Thyroid gland (tissue), 4 donors: ENCODE measurements around the gene PPP4R2. TPM values are rescaled to one million over a fixed set of nuclear protein-coding genes. Genes with fewer than 3 reads are reported as not detected.

ENCODE experiments used
- DNase-seq, 2 donors: peaks; one replicate each; pipeline ENCODE4 v3.0.0-alpha.2; 2019
- H3K27ac ChIP-seq, 3 donors: fragments of 200-600 bp; sonication (generic); 1 replicate in 2 of 3; 2 replicates in 1 of 3; pipeline ENCODE4 v1.5.1; 2016 to 2019; ENCODE audit warnings: mild to moderate bottlenecking in 1 of 3, moderate library complexity in 1 of 3
- H3K27me3 ChIP-seq: fragments of 200-600 bp; sonication (generic); one replicate; pipeline ENCODE4 v1.5.1; 2019
- H3K36me3 ChIP-seq, 2 donors: fragments of 200-600 bp; sonication (generic); one replicate each; pipeline ENCODE4 v1.5.1; 2016 to 2019
- H3K4me1 ChIP-seq, 2 donors: fragments of 200-600 bp; sonication (generic); one replicate each; pipeline ENCODE4 v1.5.1; 2017 to 2019
- H3K4me3 ChIP-seq, 3 donors: fragments of 200-600 bp; sonication (generic); replicated peaks in 1 of 3; 1 replicate in 2 of 3; 2 replicates in 1 of 3; pipeline ENCODE4 v1.5.1; 2016; ENCODE audit warnings: mild to moderate bottlenecking in 1 of 3
- H3K9me3 ChIP-seq: fragments of 200-600 bp; sonication (generic); one replicate; pipeline ENCODE4 v1.5.1; 2017
- POLR2A ChIP-seq, 2 donors: fragments of 450-650 bp; IDR thresholded peaks; one replicate each; pipeline ENCODE4 v1.6.1; 2017; ENCODE audit warnings: antibody characterized with exemption in 2 of 2, mild to moderate bottlenecking in 2 of 2, moderate library complexity in 1 of 2
- WGBS, 2 donors: methylation state at CpG; one replicate each; pipeline ENCODE4 v1.1.5; 2017; 5-methylcytosine and 5-hydroxymethylcytosine counted together
- intact Hi-C: fragments of 100-400 bp; cut with DNase I; formaldehyde crosslinking; loops from one replicate; pipeline ENCODE4 v1.15.1; 2023
- total RNA-seq, 4 donors: library from RNA; depleted of rRNA; stranded (reverse); fragments of >200 nt; gene quantifications; one replicate each; pipeline ENCODE4 v1.2.3, GENCODE V29; 2016
- TF ChIP-seq, protein P1 (sequence below), 6 experiments: fragments of 200-600 bp in 3 of 6; fragments of 450-650 bp in 3 of 6; sonication (generic) in 3 of 6; IDR thresholded peaks; one replicate each; pipeline ENCODE4 v1.5.1; 2016 to 2019; ENCODE audit warnings: antibody characterized with exemption in 6 of 6, mild to moderate bottlenecking in 2 of 6, inconsistent platforms in 1 of 6, moderate library complexity in 1 of 6

PPP4R2 gene
- total RNA-seq, 4 donors from 2014 or later, result 51.5 to 71.3 (median 66.0) TPM

DNA sequence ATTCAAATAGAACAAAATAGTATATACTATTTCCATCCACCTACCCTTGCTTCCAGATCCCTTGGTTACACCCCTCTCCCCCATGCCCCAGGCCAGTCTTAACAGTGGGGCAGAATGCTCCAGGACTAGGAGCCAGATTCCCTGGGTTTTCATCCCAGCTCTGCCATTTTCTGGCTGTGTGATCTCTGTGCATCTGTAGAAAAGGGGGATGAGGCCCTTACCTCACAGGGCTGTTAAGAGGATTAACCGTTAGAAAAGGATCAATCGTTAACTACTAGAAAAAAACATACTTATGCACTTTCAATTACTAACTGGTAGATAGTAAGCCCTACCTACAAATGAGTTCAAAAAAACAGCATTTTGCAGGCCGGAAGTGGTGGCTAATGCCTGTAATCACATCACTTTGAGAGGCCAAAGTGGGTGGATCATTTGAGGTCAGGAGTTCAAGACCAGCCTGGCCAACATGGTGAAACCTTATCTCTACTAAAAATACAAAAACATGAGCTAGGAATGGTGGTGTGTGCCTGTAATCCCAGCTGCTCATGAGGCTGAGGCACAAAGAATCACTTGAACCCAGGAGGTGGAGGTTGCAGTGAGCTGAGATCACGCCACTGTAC is 76.6 kb downstream of the PPP4R2 start:
- no peak for DNase-seq
- no peaks in the 10 kb centered on the region for H3K27me3 ChIP-seq
- TF ChIP-seq, protein P1, sequence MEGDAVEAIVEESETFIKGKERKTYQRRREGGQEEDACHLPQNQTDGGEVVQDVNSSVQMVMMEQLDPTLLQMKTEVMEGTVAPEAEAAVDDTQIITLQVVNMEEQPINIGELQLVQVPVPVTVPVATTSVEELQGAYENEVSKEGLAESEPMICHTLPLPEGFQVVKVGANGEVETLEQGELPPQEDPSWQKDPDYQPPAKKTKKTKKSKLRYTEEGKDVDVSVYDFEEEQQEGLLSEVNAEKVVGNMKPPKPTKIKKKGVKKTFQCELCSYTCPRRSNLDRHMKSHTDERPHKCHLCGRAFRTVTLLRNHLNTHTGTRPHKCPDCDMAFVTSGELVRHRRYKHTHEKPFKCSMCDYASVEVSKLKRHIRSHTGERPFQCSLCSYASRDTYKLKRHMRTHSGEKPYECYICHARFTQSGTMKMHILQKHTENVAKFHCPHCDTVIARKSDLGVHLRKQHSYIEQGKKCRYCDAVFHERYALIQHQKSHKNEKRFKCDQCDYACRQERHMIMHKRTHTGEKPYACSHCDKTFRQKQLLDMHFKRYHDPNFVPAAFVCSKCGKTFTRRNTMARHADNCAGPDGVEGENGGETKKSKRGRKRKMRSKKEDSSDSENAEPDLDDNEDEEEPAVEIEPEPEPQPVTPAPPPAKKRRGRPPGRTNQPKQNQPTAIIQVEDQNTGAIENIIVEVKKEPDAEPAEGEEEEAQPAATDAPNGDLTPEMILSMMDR (IDR thresholded peaks at IDR 0.05), result no peak
- no peak for TF ChIP-seq POLR2A (IDR thresholded peaks at IDR 0.05)
- intact Hi-C loops, result no loop called here
- 53 to 65% methylated on average over 4 of the region's 4 CpGs for WGBS, 2 donors
- no peak overlapping the region for H3K27ac ChIP-seq
- H3K36me3 ChIP-seq, result no peaks in the 10 kb centered on the region
- no peaks in the 10 kb centered on the region for H3K4me1 ChIP-seq
- no peak overlapping the region for H3K4me3 ChIP-seq
- H3K9me3 ChIP-seq, result no peaks in the 10 kb centered on the region

DNA sequence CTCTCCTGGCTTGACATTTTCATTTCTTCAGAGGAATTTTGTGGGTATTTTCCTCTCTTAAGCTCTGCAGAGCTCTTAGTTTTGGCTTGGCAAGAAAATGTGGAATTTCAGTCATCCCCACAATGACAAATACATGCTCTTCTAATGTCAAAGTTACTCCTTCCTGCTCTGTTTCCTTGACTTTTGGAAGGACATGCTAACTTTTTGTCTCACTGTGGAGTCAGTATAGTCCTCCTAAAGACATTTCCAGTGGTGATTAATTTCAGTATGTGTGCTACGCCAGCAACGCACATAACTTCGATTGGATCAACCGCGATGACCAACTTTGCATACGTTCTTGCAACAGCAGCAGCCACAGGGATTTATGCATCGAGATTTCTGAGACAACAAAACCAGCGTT is 78.2 kb downstream of the PPP4R2 start:
- Histone ChIP-seq H3K4me1 (no peaks in the 10 kb centered on the region), H3K27me3 (no peaks in the 10 kb centered on the region), H3K9me3 (no peaks in the 10 kb centered on the region), H3K4me3 (no peak overlapping the region), H3K36me3 (no peaks in the 10 kb centered on the region), H3K27ac (no peak overlapping the region)
- TF ChIP-seq, protein P1 (IDR thresholded peaks at IDR 0.05), result no peak
- no peak for TF ChIP-seq POLR2A (IDR thresholded peaks at IDR 0.05)
- no peak for DNase-seq
- intact Hi-C loops, result no loop called here
- 85 to 93% methylated on average over 8 of the region's 8 CpGs for WGBS, 2 donors

DNA sequence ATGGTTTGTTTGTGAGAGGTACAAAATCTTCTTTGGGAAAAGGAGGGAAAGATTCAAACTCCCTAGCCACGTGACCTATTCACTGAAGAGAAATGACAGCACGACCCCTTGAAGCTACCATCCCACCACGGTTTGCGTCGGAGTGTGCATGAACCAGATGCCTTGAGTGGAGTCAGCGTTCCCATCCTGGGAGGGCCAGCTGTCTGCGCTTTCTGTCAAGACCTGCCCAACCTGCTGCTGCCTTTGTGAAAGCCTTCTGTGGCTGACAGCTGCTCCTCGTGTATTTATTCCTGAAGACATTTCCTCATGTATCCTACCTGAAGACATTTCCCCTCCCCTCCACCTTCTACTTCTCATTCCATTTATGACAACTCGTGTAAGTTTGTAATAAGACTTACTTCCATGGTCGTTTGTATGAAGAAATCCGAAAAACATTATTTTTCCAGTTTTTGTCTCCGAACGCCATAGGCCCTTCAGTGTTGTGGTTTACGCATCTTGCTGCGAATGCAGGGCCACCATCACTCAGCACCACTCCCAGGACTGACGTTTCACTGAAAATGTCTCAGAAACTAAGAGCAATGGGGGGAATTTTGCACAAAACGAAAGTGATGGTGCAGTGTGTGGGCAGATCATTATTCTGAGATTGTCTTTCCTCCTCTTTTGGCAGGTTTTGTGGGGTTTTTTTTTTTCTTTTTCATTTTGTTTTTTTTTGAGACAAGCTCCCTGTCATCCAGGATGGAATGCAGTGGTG is 83.8 kb downstream of the PPP4R2 start:
- intact Hi-C loops, result loop anchor here (10.0 kb wide), 1 partner anchor 226 kb away; no protein-coding TSS in a partner anchor
- Histone ChIP-seq H3K9me3 (no peaks in the 10 kb centered on the region), H3K4me1 (no peaks in the 10 kb centered on the region), H3K36me3 (no peaks in the 10 kb centered on the region), H3K4me3 (no peak overlapping the region), H3K27me3 (no peaks in the 10 kb centered on the region), H3K27ac (no peak overlapping the region)
- DNase-seq, result no peak
- TF ChIP-seq, protein P1 (IDR thresholded peaks at IDR 0.05), result no peak
- no peak for TF ChIP-seq POLR2A (IDR thresholded peaks at IDR 0.05)
- 80 to 81% methylated on average over 17 of the region's 17 CpGs for WGBS, 2 donors

DNA sequence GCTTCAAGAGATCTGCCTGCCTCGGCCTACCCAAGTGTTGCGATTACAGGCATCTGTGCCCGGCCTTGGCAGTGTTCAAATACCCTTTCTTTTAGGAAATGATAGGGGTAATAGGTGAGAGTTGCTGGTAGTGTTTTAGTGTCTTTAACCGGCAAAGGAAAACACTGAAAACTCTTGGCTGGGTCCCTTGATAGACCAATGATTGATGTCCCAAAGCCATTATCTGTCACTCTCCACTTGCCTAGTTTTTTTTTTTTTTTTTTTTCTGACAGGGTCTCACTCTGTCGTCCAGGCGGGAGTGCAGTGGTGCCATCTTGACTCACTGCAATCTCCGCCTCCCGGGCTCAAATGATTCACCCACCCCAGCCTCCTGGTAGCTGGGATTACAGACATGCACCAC is 84.5 kb downstream of the PPP4R2 start:
- intact Hi-C loops, result loop anchor here (10.0 kb wide), 1 partner anchor 226 kb away; no protein-coding TSS in a partner anchor
- TF ChIP-seq, protein P1 (IDR thresholded peaks at IDR 0.05), result no peak
- TF ChIP-seq POLR2A (IDR thresholded peaks at IDR 0.05), result no peak
- Histone ChIP-seq H3K9me3 (no peaks in the 10 kb centered on the region), H3K36me3 (no peaks in the 10 kb centered on the region), H3K4me3 (no peak overlapping the region), H3K27ac (no peak overlapping the region), H3K4me1 (no peaks in the 10 kb centered on the region), H3K27me3 (no peaks in the 10 kb centered on the region)
- 92 to 94% methylated on average over 8 of the region's 8 CpGs for WGBS, 2 donors
- DNase-seq, result no peak

DNA sequence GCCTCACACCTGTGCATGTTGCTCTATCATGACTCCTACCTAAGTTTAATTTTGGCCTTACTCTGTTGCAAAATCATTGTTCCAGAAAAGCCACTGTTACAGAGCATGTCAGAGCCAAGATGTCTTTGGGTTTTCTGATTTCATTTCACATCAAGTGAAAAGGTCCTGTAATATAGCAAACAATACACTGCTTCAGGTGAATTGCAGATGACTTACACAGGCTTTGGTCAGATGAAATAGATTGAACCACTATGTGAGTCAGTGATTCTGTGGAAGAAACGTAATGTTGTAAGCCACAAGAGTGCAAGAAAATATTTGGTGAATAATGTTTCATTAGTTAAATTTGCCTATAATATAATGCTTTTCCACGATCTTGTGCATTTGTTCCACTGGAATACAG is 87.6 kb downstream of the PPP4R2 start:
- H3K27me3 ChIP-seq, result no peaks in the 10 kb centered on the region
- H3K27ac ChIP-seq, result no peak overlapping the region
- TF ChIP-seq, protein P1 (IDR thresholded peaks at IDR 0.05), result no peak
- no peak for TF ChIP-seq POLR2A (IDR thresholded peaks at IDR 0.05)
- DNase-seq, result no peak
- no peaks in the 10 kb centered on the region for H3K36me3 ChIP-seq
- intact Hi-C loops, result loop anchor here (10.0 kb wide), 1 partner anchor 229 kb away; no protein-coding TSS in a partner anchor
- no peak overlapping the region for H3K4me3 ChIP-seq
- no peaks in the 10 kb centered on the region for H3K4me1 ChIP-seq
- H3K9me3 ChIP-seq, result no peaks in the 10 kb centered on the region
- WGBS, 2 donors, result 96 to 97% methylated on average over 2 of the region's 2 CpGs
